DOHH2 (cell line): ENCODE measurements around the gene DLG1.

Experiments
- H3F3A ChIP-seq: fragments of 200-600 bp; sonication (generic), shearing (Covaris generic); 2 replicates; pipeline ENCODE4 v1.6.0; 2016; ENCODE audit warnings: antibody characterized with exemption, mild to moderate bottlenecking; ENCODE audit not compliant: control insufficient read depth, insufficient read depth
- H3K27ac ChIP-seq: fragments of 200-600 bp; sonication (generic); 2 replicates; pipeline ENCODE4 v1.5.1; 2014; ENCODE audit warnings: low read depth, mild to moderate bottlenecking, low read length, moderate library complexity
- H3K27me3 ChIP-seq: fragments of 200-600 bp; sonication (generic); 2 replicates; pipeline ENCODE4 v1.6.1; 2014; ENCODE audit warnings: mild to moderate bottlenecking, low read length, mixed read lengths; ENCODE audit not compliant: control insufficient read depth
- H3K36me3 ChIP-seq: fragments of 200-600 bp; sonication (generic); 2 replicates; pipeline ENCODE4 v1.6.1; 2014; ENCODE audit warnings: mild to moderate bottlenecking, low read length, moderate library complexity, mixed read lengths; ENCODE audit not compliant: control insufficient read depth
- H3K4me1 ChIP-seq: fragments of 200-600 bp; sonication (generic); 2 replicates; pipeline ENCODE4 v1.6.1; 2014; ENCODE audit warnings: mild to moderate bottlenecking, low read length, mixed read lengths; ENCODE audit not compliant: control insufficient read depth
- H3K4me2 ChIP-seq: fragments of 200-600 bp; sonication (generic); 2 replicates; pipeline ENCODE4 v1.6.0; 2014; ENCODE audit warnings: mild to moderate bottlenecking, low read length, moderate library complexity
- H3K4me3 ChIP-seq: fragments of 200-600 bp; sonication (generic); 2 replicates; pipeline ENCODE4 v1.5.1; 2014; ENCODE audit warnings: mild to moderate bottlenecking, low read length, mixed read lengths
- H3K79me2 ChIP-seq: fragments of 200-600 bp; sonication (generic); 2 replicates; pipeline ENCODE4 v1.6.1; 2014; ENCODE audit warnings: mild to moderate bottlenecking, low read length, mixed read lengths; ENCODE audit not compliant: control insufficient read depth
- H3K9me2 ChIP-seq: fragments of 200-600 bp; sonication (generic); replicated peaks from 2 replicates; pipeline ENCODE4 v1.6.1; 2014; ENCODE audit warnings: mild to moderate bottlenecking, low read length, mixed read lengths; ENCODE audit not compliant: control insufficient read depth
- H3K9me3 ChIP-seq: fragments of 200-600 bp; sonication (generic); 2 replicates; pipeline ENCODE4 v1.6.1; 2014; ENCODE audit warnings: antibody characterized with exemption, low read length, mixed read lengths; ENCODE audit not compliant: control insufficient read depth, insufficient read depth
- H4K20me1 ChIP-seq: fragments of 200-600 bp; sonication (generic); 2 replicates; pipeline ENCODE4 v1.6.0; 2014; ENCODE audit warnings: low read depth, mild to moderate bottlenecking, antibody characterized with exemption, low read length, moderate library complexity; ENCODE audit not compliant: control insufficient read depth, insufficient read depth
- CTCF ChIP-seq: fragments of 200-600 bp; sonication (generic); IDR thresholded peaks from one replicate; pipeline ENCODE4 v1.5.1; 2014; ENCODE audit warnings: antibody characterized with exemption, mild to moderate bottlenecking, low read depth, low read length; ENCODE audit not compliant: poor library complexity, severe bottlenecking
- EZH2phosphoT487 ChIP-seq: fragments of 200-600 bp; sonication (generic); IDR thresholded peaks from 2 replicates; pipeline ENCODE4 v1.6.1; 2017; ENCODE audit warnings: borderline replicate concordance, mild to moderate bottlenecking, antibody characterized with exemption, low read length, moderate library complexity, mixed read lengths

Gene DLG1

GRCh38 chr3:197012540-197012883 lies 285.9 kb downstream of the DLG1 start:
- no peak overlapping the region for H3K4me2 ChIP-seq

GRCh38 chr3:197011780-197012539 lies 286.5 kb downstream of the DLG1 start:
- Histone ChIP-seq H4K20me1 (no peaks in the 10 kb centered on the region), H3K27me3 (no peaks in the 10 kb centered on the region), H3K9me2 (no peaks in the 10 kb centered on the region), H3K4me3 (no peak overlapping the region), H3K4me2 (no peak overlapping the region), H3K79me2 (no peaks in the 10 kb centered on the region), H3F3A (no peaks in the 10 kb centered on the region), H3K4me1 (no peaks in the 10 kb centered on the region), H3K27ac (no peak overlapping the region), H3K36me3 (no peaks in the 10 kb centered on the region), H3K9me3 (no peaks in the 10 kb centered on the region)
- TF ChIP-seq EZH2phosphoT487 (no peak), CTCF (no peak)

More at GRCh38 chr3:197012540-197012883, 285.9 kb downstream of the DLG1 start:
- H3K9me3 ChIP-seq, result no peaks in the 10 kb centered on the region
- H4K20me1 ChIP-seq, result no peaks in the 10 kb centered on the region
- H3K4me1 ChIP-seq, result no peaks in the 10 kb centered on the region
- H3K79me2 ChIP-seq, result no peaks in the 10 kb centered on the region
- H3K36me3 ChIP-seq, result no peaks in the 10 kb centered on the region
- no peak overlapping the region for H3K27ac ChIP-seq
- H3K27me3 ChIP-seq, result no peaks in the 10 kb centered on the region
- H3K4me3 ChIP-seq, result no peak overlapping the region
- no peak for TF ChIP-seq EZH2phosphoT487
- no peaks in the 10 kb centered on the region for H3K9me2 ChIP-seq
- no peaks in the 10 kb centered on the region for H3F3A ChIP-seq

- Histone ChIP-seq H4K20me1 (no peaks in the 10 kb centered on the region), H3K9me3 (no peaks in the 10 kb centered on the region), H3K27ac (no peak overlapping the region), H3K4me3 (no peak overlapping the region), H3K9me2 (no peaks in the 10 kb centered on the region), H3K4me1 (no peaks in the 10 kb centered on the region), H3K4me2 (no peak overlapping the region), H3K27me3 (no peaks in the 10 kb centered on the region), H3F3A (no peaks in the 10 kb centered on the region), H3K36me3 (no peaks in the 10 kb centered on the region), H3K79me2 (no peaks in the 10 kb centered on the region)
- no peak for TF ChIP-seq CTCF
- no peak for TF ChIP-seq EZH2phosphoT487
These were observed 287.7 kb downstream of the DLG1 start for GRCh38 chr3:197010556-197011351.

- no peaks in the 10 kb centered on the region for H3K79me2 ChIP-seq
- H3K9me2 ChIP-seq, result no peaks in the 10 kb centered on the region
- H3K9me3 ChIP-seq, result no peaks in the 10 kb centered on the region
- H3K4me1 ChIP-seq, result peaks cover 2% of the 10 kb centered on the region; the same call in 1 of the 2 replicates
- H3K36me3 ChIP-seq, result no peaks in the 10 kb centered on the region
- peaks cover under 1% of the 10 kb centered on the region for H3F3A ChIP-seq
- TF ChIP-seq EZH2phosphoT487, result no peak
- no peak for TF ChIP-seq CTCF
- H3K27me3 ChIP-seq, result no peaks in the 10 kb centered on the region
- H3K27ac ChIP-seq, result no peak overlapping the region
- no peak overlapping the region for H3K4me2 ChIP-seq
- H4K20me1 ChIP-seq, result no peaks in the 10 kb centered on the region
- no peak overlapping the region for H3K4me3 ChIP-seq
These were observed 288.8 kb downstream of the DLG1 start for GRCh38 chr3:197009532-197010019.
